AG09319 (cell line): Measurements from ENCODE around the gene BAZ2B.
A peak's percentile ranks its signal among the peaks of the same experiment; 100 is the strongest.

ENCODE experiments used
- DNase-seq: peaks from one replicate; pipeline ENCODE4 v3.0.0-alpha.2; 2010; ENCODE audit warnings: low read depth; ENCODE audit errors: extremely low read depth
- CTCF ChIP-seq: IDR thresholded peaks from 2 replicates; pipeline ENCODE4 v1.5.1; 2011; ENCODE audit warnings: low read depth, mild to moderate bottlenecking, inconsistent platforms, low read length, moderate library complexity

The BAZ2B gene

GRCh38 chr2:159497256-159497655, 119.1 kb downstream of the BAZ2B start:
- TF ChIP-seq CTCF, result no peak
- peak; percentile 29 for DNase-seq

- DNase-seq, result no peak
- no peak for TF ChIP-seq CTCF
Observed at GRCh38 chr2:159489476-159489875, 126.9 kb downstream of the BAZ2B start.

- no peak for DNase-seq
- no peak for TF ChIP-seq CTCF
Observed at GRCh38 chr2:159484532-159484931, 131.8 kb downstream of the BAZ2B start.

- TF ChIP-seq CTCF, result no peak
- no peak for DNase-seq
Observed at GRCh38 chr2:159476329-159476728, 140.0 kb downstream of the BAZ2B start.

GRCh38 chr2:159475793-159476192, 140.6 kb downstream of the BAZ2B start:
- TF ChIP-seq CTCF, result no peak
- no peak for DNase-seq

- no peak for DNase-seq
- no peak for TF ChIP-seq CTCF
Observed at GRCh38 chr2:159471340-159471739, 145.0 kb downstream of the BAZ2B start.

- no peak for TF ChIP-seq CTCF
- DNase-seq, result no peak
Observed at GRCh38 chr2:159468257-159468656, 148.1 kb downstream of the BAZ2B start.
